Erythroblast (primary cell): ENCODE measurements around the gene MYO18B.

ENCODE experiments used
- DNase-seq, 2 experiments: peaks; one replicate each; lab custom pipeline; 2025; lab: John Stamatoyannopoulos, UW
- GATA1 ChIP-seq: IDR thresholded peaks from 2 replicates; pipeline ENCODE4 v1.6.1; 2011; ENCODE audit warnings: low read depth, mild to moderate bottlenecking, control low read depth, low read length, moderate library complexity
- POLR2A ChIP-seq: IDR thresholded peaks from 2 replicates; pipeline ENCODE4 v1.6.1; 2011; ENCODE audit warnings: mild to moderate bottlenecking, low read length

MYO18B gene

DNA sequence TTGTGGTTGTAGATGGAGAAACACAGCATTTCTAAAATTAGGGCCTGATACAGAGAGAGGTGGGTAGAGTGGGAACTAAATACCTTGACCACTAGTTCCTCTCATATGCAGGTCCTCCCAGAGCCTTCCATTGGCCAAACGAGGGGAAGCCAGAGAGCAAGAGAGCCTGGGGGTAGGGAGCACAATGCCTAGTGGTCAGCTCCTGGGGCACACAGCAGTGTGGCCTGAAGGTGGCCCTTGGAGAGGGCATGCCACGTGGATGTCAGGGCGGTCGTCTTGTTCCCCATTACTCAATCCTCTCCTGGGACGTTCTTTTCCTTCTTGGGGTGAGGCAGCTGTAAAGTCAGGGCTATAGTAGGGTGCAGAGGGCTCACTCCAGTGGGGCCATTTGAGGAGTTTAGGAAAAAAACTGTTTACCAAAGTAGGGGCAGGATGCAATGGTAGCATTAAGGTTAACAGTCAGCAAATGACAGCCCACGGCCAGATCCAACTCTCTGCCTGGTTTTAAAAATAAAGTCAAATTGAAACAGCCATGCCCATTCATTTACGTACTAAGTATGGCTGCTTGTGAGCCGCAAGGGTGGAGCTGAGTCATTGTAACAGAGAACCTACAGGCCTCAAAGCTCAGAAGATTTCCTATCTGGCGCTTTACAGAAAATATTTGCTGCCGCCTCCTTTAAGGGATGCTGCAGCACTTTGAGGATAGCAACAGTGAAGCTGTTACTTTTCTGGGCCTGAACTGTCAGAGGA lies 7.6 kb downstream of the MYO18B start:
- no peak for TF ChIP-seq GATA1
- DNase-seq, result peak; percentile 30 to 59

- TF ChIP-seq GATA1 (no peak), POLR2A (no peak)
- DNase-seq, result peak; percentile 58 to 60
Measured at GRCh38 chr22:25750569-25751173, 8.7 kb downstream of the MYO18B start.

DNA sequence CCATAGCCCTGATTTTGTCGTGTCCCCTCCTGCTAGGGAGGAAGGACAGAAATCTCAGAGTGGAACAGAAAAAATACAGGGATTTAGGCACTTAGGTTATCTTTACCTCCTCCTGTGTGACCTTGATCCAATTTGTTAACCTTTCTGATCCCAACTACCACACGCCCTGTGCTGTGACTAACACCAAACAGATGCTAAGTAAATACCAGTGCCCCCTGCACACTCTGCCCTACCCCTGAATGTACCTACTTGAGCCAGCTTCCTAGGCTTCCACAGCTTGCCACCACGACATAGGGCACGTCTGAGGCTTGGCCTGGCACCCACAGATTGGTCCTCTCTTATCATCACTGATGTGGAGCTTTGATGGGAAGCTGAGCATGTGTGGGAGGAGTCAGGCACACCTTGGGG lies 9.2 kb downstream of the MYO18B start:
- DNase-seq, result no peak
- TF ChIP-seq GATA1 (no peak), POLR2A (no peak)

DNA sequence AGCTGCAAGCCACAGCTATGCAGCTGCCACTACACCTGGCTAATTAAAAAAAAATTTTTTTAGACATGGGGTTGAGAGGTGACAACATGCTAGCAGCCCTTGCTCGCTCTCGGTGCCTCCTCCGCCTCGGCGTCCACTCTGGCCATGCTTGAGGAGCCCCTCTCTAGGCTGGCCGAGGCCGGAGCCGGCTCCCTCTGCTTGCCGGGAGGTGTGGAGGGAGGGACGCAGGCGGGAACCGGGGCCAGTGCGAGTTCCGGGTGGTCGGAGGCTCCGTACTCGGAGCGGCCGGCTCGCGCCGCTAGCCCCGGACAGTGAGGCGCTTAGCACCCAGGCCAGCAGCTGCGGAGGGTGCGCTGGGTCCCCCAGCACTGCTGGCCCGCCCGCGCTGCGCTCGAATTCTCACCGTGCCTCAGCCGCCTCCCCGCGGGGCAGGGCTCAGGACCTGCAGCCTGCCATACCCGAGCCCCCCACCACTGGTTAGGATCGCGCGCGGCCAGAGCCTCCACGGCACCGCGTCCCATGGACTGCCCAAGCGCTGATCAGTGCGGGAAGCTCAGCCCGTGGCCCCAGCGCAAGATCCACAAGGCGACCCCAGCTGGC lies 10.7 kb downstream of the MYO18B start:
- DNase-seq, result no peak
- no peak for TF ChIP-seq GATA1
- no peak for TF ChIP-seq POLR2A

- no peak for TF ChIP-seq GATA1
- TF ChIP-seq POLR2A, result no peak
- peak; percentile 25 to 26 for DNase-seq
Measured at GRCh38 chr22:25753252-25753651, 11.3 kb downstream of the MYO18B start.

- TF ChIP-seq GATA1 (no peak), POLR2A (no peak)
- DNase-seq, result no peak
Measured at GRCh38 chr22:25754527-25755202, 12.7 kb downstream of the MYO18B start.

DNA sequence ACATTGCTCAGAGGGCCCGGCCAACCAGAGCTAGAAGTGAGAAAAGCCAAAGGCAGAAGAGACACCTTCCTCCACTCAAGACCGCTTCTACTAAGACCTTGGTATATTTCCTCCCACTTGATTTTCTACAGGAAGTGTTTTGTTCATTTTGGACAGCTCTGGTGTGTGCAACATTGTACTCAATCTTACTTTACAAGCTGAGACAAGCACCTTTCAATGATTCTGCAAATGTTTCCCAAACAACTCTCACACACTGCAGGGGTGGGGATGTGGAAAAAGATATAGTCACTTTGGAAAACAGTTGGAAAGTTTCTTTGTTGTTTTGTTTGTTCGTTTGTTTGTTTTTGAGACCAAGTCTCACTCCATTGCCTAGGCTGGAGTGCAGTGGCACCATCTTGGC lies 15.7 kb downstream of the MYO18B start:
- no peak for DNase-seq
- TF ChIP-seq POLR2A, result no peak

DNA sequence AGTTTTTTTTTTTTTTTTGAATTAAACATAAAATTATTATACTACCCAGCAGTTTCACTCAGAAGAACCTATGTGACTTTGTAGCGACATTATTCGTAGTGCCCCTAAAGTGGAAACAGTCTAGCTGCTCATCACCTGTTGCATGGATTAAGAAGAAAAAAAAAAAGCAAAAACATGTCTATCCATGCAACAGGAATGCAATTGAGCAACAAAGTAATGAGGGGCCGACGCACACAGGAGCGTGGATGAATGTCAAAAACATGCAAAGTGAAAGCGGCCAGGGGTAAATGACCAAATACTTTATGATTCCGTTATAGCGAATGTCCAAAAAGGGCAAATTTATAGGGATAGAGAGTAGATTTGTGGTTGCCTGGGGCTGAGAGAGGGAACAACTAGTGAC lies 16.3 kb downstream of the MYO18B start:
- TF ChIP-seq GATA1 (no peak), POLR2A (no peak)

GRCh38 chr22:25759825-25760231 lies 17.8 kb downstream of the MYO18B start:
- DNase-seq, result peak in 1 of 2 experiments; percentile 47

More for the DNA sequence above, 16.3 kb downstream of the MYO18B start:
- DNase-seq, result no peak

GRCh38 chr22:25760294-25760693 lies 18.3 kb downstream of the MYO18B start:
- no peak for DNase-seq
- TF ChIP-seq POLR2A (no peak), GATA1 (no peak)

More at GRCh38 chr22:25759825-25760231, 17.8 kb downstream of the MYO18B start:
- TF ChIP-seq GATA1 (no peak), POLR2A (no peak)

DNA sequence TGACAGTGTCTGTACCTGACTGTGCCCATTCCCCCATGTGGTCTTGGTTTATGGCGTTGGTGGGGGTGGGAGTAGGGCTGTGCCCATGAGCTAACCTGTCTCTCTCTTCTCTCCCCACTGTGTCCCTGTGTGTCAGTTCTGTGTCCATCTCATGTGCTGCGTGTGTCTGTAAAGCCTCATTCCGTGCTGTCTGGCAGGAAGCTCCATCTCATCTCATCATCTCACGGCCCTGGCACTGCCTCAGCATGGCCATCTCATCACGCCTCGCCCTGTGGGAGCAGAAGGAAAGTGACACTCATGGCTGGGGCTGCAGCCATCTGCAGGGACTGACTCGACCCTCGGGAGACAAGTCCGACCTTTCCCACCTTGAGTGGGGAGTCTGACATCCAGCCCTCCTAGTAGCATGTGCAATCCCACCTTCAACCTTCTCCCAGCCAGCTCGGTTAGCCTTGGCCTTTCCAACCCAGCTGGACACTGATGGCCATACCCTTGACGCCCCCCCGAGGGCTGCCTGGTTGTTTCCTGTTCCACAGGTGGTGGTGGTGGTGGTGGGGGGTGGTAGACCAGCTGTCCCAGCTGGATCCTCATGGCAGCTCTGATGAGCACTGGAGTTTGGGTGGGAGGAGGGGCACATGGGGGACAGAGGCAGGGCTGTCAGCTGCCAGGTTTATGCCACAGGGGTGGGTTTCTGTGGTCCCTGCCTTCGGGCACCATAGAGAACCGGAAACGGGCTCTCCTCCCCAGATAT lies 19.0 kb downstream of the MYO18B start:
- TF ChIP-seq GATA1 (no peak), POLR2A (no peak)
- DNase-seq, result peak in 1 of 2 experiments; percentile 19

DNA sequence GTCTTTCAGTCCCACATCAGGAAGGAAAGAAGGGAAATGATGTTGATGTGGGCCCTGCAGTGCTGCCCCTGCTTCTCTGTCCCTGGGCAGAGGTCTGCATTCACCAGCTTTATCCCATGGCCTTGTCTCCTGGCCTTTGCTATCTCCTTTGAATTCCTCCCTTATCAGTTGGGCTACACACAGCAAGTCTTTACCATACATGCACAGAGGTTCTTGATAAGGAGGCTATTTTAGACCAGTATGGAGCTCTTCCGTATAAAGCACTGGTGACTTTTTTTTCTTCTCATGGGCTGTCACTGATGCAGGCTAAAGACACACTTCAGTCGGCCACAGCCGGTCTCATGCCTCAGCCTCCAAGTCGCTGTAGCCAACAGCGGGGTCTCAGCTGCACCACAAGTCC lies 20.2 kb downstream of the MYO18B start:
- TF ChIP-seq POLR2A (no peak), GATA1 (peak; percentile 23)
- DNase-seq, result peak; percentile 67 to 86

DNA sequence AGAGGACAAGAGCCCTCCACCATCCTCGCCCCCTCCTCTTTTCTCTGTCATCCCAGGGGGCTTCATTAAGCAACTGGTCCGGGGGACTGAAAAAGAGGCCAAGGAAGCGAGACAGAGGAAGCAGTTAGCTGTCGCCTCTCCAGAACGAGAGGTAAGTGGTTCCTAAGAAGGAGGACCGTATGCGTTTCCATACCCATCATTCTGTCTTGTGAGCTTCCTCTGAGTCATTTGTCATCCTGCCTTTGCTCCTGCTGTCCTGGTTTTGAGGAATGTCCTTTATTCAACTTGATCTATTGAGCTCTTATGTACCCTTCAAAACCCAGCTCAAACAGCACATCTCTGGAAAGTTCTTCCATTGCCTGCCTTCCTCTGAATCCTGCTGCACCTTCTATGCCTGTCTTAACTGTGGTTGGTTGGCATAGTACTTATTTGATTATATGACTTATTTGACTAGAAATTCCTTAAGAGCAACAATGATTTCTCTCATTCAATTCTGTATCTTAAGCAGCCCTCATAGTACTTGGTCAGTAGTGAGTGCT lies 21.3 kb downstream of the MYO18B start:
- no peak for TF ChIP-seq POLR2A
- TF ChIP-seq GATA1, result no peak
- no peak for DNase-seq
